Measurements from ENCODE around the gene KCNJ11.

The KCNJ11 gene

GRCh38 chr11:17389211-17389956 is 925 bp upstream of the KCNJ11 start:
- DNase-seq = peak; percentile 57 to 94 (median 82)

GRCh38 chr11:17387811-17388210 is 648 bp downstream of the KCNJ11 start:
- DNase-seq = peak; percentile 30 to 40 (median 40)

GRCh38 chr11:17387254-17387653 is 1.2 kb downstream of the KCNJ11 start:
- no peak for DNase-seq

GRCh38 chr11:17386331-17387084 is 2.0 kb downstream of the KCNJ11 start:
- DNase-seq = peak; percentile 61 to 79 (median 72)

GRCh38 chr11:17385926-17386325 is 2.5 kb downstream of the KCNJ11 start:
- no peak for DNase-seq

GRCh38 chr11:17385492-17385891 is 3.0 kb downstream of the KCNJ11 start:
- DNase-seq = no peak

GRCh38 chr11:17384002-17384511 is 4.4 kb downstream of the KCNJ11 start:
- DNase-seq = peak; percentile 76 to 85 (median 79)

- DNase-seq = peak; percentile 88 to 95 (median 88)
These were observed 5.0 kb downstream of the KCNJ11 start for GRCh38 chr11:17383461-17383860.

GRCh38 chr11:17382046-17382728 is 6.3 kb downstream of the KCNJ11 start:
- DNase-seq = no peak

GRCh38 chr11:17381156-17381555 is 7.3 kb downstream of the KCNJ11 start:
- no peak for DNase-seq

GRCh38 chr11:17379383-17380180 is 8.9 kb downstream of the KCNJ11 start:
- no peak for DNase-seq

GRCh38 chr11:17378655-17379054 is 9.8 kb downstream of the KCNJ11 start:
- no peak for DNase-seq

- no peak for DNase-seq
These were observed 12.0 kb downstream of the KCNJ11 start for GRCh38 chr11:17376493-17376892.

- DNase-seq = no peak
These were observed 12.9 kb downstream of the KCNJ11 start for GRCh38 chr11:17375547-17375946.

- peak in 1 of 3 donors; percentile 52 for DNase-seq
These were observed 16.8 kb downstream of the KCNJ11 start for GRCh38 chr11:17371614-17372013.

- no peak for DNase-seq
These were observed 18.7 kb downstream of the KCNJ11 start for GRCh38 chr11:17369684-17370243.

GRCh38 chr11:17369094-17369493 is 19.4 kb downstream of the KCNJ11 start:
- no peak for DNase-seq

- no peak for DNase-seq
These were observed 19.9 kb downstream of the KCNJ11 start for GRCh38 chr11:17368551-17368950.

- DNase-seq = no peak
These were observed 22.0 kb downstream of the KCNJ11 start for GRCh38 chr11:17366495-17366894.

GRCh38 chr11:17354601-17354991 is 33.9 kb downstream of the KCNJ11 start:
- DNase-seq = peak; percentile 82 to 86 (median 85)

GRCh38 chr11:17353821-17354600 is 34.4 kb downstream of the KCNJ11 start:
- DNase-seq = peak in 1 of 3 donors; percentile 5
